ENCODE data around the gene ZNF599. TPM values are rescaled to one million over a fixed set of nuclear protein-coding genes. Genes with fewer than 3 reads are reported as not detected.

The ZNF599 gene
- total RNA-seq, 1 donor from 2014 or later: 8.6 TPM

- Mint-ChIP-seq H3K36me3 (ENCODE audit: insufficient read depth) (peaks cover 7% of the 10 kb centered on the region), H3K27ac (no peak overlapping the region), H3K4me1 (ENCODE audit: low read depth) (no peaks in the 10 kb centered on the region), H3K4me3 (ENCODE audit: low read depth) (no peak overlapping the region), H3K27me3 (peaks cover 3% of the 10 kb centered on the region), H3K9me3 (ENCODE audit: low read depth) (peaks cover 46% of the 10 kb centered on the region)
- DNase-seq (ENCODE audit: low spot score, unreplicated experiment): no peak
- TF ChIP-seq CTCF (IDR thresholded peaks at IDR 0.05; ENCODE audit: unreplicated experiment): no peak
These were observed 57.7 kb downstream of the ZNF599 start for GRCh38 chr19:34715357-34715756.

- Mint-ChIP-seq H3K4me1 (ENCODE audit: low read depth) (no peaks in the 10 kb centered on the region), H3K9me3 (ENCODE audit: low read depth) (peaks cover 46% of the 10 kb centered on the region), H3K27ac (no peak overlapping the region), H3K36me3 (ENCODE audit: insufficient read depth) (peaks cover 7% of the 10 kb centered on the region), H3K4me3 (ENCODE audit: low read depth) (no peak overlapping the region), H3K27me3 (peaks cover 3% of the 10 kb centered on the region)
- no peak for DNase-seq (ENCODE audit: low spot score, unreplicated experiment)
- no peak for TF ChIP-seq CTCF (IDR thresholded peaks at IDR 0.05; ENCODE audit: unreplicated experiment)
These were observed 59.8 kb downstream of the ZNF599 start for GRCh38 chr19:34713262-34713637.

GRCh38 chr19:34712395-34713261, 60.4 kb downstream of the ZNF599 start:
- Mint-ChIP-seq H3K4me1 (ENCODE audit: low read depth) (no peaks in the 10 kb centered on the region), H3K4me3 (ENCODE audit: low read depth) (no peak overlapping the region), H3K9me3 (ENCODE audit: low read depth) (peaks cover 40% of the 10 kb centered on the region), H3K27me3 (no peaks in the 10 kb centered on the region), H3K27ac (no peak overlapping the region), H3K36me3 (ENCODE audit: insufficient read depth) (peaks cover 7% of the 10 kb centered on the region)
- TF ChIP-seq CTCF (IDR thresholded peaks at IDR 0.05; ENCODE audit: unreplicated experiment): peak; percentile 66
- no peak for DNase-seq (ENCODE audit: low spot score, unreplicated experiment)

GRCh38 chr19:34711890-34712289, 61.1 kb downstream of the ZNF599 start:
- no peaks in the 10 kb centered on the region for H3K4me1 Mint-ChIP-seq (ENCODE audit: low read depth)
- no peaks in the 10 kb centered on the region for H3K27me3 Mint-ChIP-seq
- TF ChIP-seq CTCF (IDR thresholded peaks at IDR 0.05; ENCODE audit: unreplicated experiment): no peak
- no peak for DNase-seq (ENCODE audit: low spot score, unreplicated experiment)
- peaks cover 7% of the 10 kb centered on the region for H3K36me3 Mint-ChIP-seq (ENCODE audit: insufficient read depth)
- no peak overlapping the region for H3K27ac Mint-ChIP-seq
- no peak overlapping the region for H3K4me3 Mint-ChIP-seq (ENCODE audit: low read depth)
- peaks cover 37% of the 10 kb centered on the region for H3K9me3 Mint-ChIP-seq (ENCODE audit: low read depth)

Other genes starting within 250 kb of the ZNF599 start
- gene SCGB2B2, start 96.1 kb downstream of the ZNF599 start, total RNA-seq: 0.47 and 0.84 TPM in 2 replicates
- gene ZNF302, start 95.5 kb downstream of the ZNF599 start, total RNA-seq: 40.1 and 41.9 TPM in 2 replicates
- 10.1 and 10.3 TPM in 2 replicates for gene ZNF181, start 39.0 kb downstream of the ZNF599 start, total RNA-seq
- 5.9 and 7.7 TPM in 2 replicates for gene ZNF30, start 153.7 kb upstream of the ZNF599 start, total RNA-seq
- 14.4 TPM in 2 replicates for gene ZNF792, start 191.0 kb upstream of the ZNF599 start, total RNA-seq
- 111 and 118 TPM in 2 replicates for gene GRAMD1A, start 227.1 kb upstream of the ZNF599 start, total RNA-seq

Measured in progenitor cell of endocrine pancreas (in vitro differentiated cells).